Type B pancreatic cell (in vitro differentiated cells): ENCODE results near the gene KIRREL3. TPM values are rescaled to one million over a fixed set of nuclear protein-coding genes. Genes with fewer than 3 reads are reported as not detected.
A peak's percentile ranks its signal among the peaks of the same experiment; 100 is the strongest.

ENCODE experiments used
- DNase-seq: peaks from one replicate; pipeline ENCODE4 v3.0.0; 2021; ENCODE audit warnings: mixed read lengths; ENCODE audit not compliant: unreplicated experiment; ENCODE audit errors: extremely low spot score
- H3K27ac Mint-ChIP-seq: 2 replicates; pipeline ENCODE4 v1.8.0; 2021; ENCODE audit warnings: mild to moderate bottlenecking, mixed read lengths
- H3K27me3 Mint-ChIP-seq: 2 replicates; pipeline ENCODE4 v1.8.0; 2021; ENCODE audit warnings: mixed read lengths
- H3K36me3 Mint-ChIP-seq: 2 replicates; pipeline ENCODE4 v1.8.0; 2021; ENCODE audit warnings: mixed read lengths
- H3K4me1 Mint-ChIP-seq: one replicate; pipeline ENCODE4 v1.8.0; 2021; ENCODE audit warnings: mixed read lengths; ENCODE audit not compliant: unreplicated experiment
- H3K4me3 Mint-ChIP-seq: 2 replicates; pipeline ENCODE4 v1.8.0; 2021; ENCODE audit warnings: mild to moderate bottlenecking, mixed read lengths
- H3K9me3 Mint-ChIP-seq: 2 replicates; pipeline ENCODE4 v1.8.0; 2021; ENCODE audit warnings: mixed read lengths
- total RNA-seq: library from RNA; stranded (reverse); gene quantifications from 2 replicates; pipeline ENCODE4 v1.2.1, GENCODE V29; 2021; ENCODE audit warnings: low replicate concordance
- TF ChIP-seq, protein P1 (sequence below): fragments of 200-600 bp; sonication (generic); conservative IDR thresholded peaks from 2 replicates; pipeline ENCODE4 v1.5.0; 2021; ENCODE audit warnings: antibody characterized with exemption, mild to moderate bottlenecking

KIRREL3 gene
- total RNA-seq, 1 donor from 2014 or later = 4.1 TPM

DNA sequence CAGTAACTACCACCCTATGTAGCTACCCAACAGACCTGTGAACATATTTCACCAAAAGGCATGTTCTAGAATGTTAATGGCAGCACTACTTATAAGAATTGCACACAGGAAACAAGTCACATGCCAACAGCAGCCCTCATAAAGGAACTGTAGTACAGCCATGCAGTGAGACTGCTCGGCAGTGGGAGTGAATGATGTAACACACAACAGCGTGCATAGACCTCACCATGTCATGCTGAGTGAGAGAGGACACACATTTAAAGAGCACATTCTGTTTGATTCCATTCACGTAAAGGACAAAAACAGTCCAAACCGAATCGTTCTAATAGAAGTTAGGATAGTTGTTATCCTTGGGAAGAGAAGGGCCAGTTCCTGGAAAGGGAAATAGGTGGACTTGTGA, 27.2 kb upstream of the KIRREL3 start:
- no peaks in the 10 kb centered on the region for H3K36me3 Mint-ChIP-seq
- H3K9me3 Mint-ChIP-seq = no peaks in the 10 kb centered on the region
- no peak for DNase-seq
- no peaks in the 10 kb centered on the region for H3K4me1 Mint-ChIP-seq
- H3K4me3 Mint-ChIP-seq = no peak overlapping the region
- H3K27me3 Mint-ChIP-seq = peaks cover 4% of the 10 kb centered on the region
- TF ChIP-seq, protein P1, sequence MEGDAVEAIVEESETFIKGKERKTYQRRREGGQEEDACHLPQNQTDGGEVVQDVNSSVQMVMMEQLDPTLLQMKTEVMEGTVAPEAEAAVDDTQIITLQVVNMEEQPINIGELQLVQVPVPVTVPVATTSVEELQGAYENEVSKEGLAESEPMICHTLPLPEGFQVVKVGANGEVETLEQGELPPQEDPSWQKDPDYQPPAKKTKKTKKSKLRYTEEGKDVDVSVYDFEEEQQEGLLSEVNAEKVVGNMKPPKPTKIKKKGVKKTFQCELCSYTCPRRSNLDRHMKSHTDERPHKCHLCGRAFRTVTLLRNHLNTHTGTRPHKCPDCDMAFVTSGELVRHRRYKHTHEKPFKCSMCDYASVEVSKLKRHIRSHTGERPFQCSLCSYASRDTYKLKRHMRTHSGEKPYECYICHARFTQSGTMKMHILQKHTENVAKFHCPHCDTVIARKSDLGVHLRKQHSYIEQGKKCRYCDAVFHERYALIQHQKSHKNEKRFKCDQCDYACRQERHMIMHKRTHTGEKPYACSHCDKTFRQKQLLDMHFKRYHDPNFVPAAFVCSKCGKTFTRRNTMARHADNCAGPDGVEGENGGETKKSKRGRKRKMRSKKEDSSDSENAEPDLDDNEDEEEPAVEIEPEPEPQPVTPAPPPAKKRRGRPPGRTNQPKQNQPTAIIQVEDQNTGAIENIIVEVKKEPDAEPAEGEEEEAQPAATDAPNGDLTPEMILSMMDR = no peak
- H3K27ac Mint-ChIP-seq = no peak overlapping the region

GRCh38 chr11:127027000-127027399, 26.4 kb upstream of the KIRREL3 start:
- H3K4me3 Mint-ChIP-seq = no peak overlapping the region
- no peak for DNase-seq
- peaks cover 4% of the 10 kb centered on the region for H3K27me3 Mint-ChIP-seq
- TF ChIP-seq, protein P1 = no peak
- no peak overlapping the region for H3K27ac Mint-ChIP-seq
- no peaks in the 10 kb centered on the region for H3K4me1 Mint-ChIP-seq
- no peaks in the 10 kb centered on the region for H3K36me3 Mint-ChIP-seq
- no peaks in the 10 kb centered on the region for H3K9me3 Mint-ChIP-seq

DNA sequence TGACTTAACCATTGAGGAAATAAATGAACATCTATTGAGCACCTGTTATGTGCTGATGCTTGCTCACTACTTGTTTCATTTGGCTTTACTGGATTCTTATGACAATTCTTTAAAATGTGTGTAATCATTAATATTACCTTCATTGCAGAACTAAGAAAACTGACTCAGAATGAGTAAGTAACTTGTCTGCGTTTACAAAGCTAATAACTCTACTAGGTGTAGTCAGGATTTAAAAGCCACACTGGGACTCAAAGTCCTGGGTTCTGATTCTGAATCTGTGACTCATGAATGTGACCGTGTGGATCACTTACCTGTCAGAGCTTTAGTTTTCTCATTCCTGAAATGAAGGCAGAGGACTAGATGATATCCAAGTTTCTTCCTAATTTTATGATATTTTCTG, 23.4 kb upstream of the KIRREL3 start:
- no peaks in the 10 kb centered on the region for H3K36me3 Mint-ChIP-seq
- TF ChIP-seq, protein P1 = no peak
- H3K9me3 Mint-ChIP-seq = no peaks in the 10 kb centered on the region
- no peak overlapping the region for H3K4me3 Mint-ChIP-seq
- no peak for DNase-seq
- H3K27me3 Mint-ChIP-seq = no peaks in the 10 kb centered on the region
- no peak overlapping the region for H3K27ac Mint-ChIP-seq
- H3K4me1 Mint-ChIP-seq = no peaks in the 10 kb centered on the region

DNA sequence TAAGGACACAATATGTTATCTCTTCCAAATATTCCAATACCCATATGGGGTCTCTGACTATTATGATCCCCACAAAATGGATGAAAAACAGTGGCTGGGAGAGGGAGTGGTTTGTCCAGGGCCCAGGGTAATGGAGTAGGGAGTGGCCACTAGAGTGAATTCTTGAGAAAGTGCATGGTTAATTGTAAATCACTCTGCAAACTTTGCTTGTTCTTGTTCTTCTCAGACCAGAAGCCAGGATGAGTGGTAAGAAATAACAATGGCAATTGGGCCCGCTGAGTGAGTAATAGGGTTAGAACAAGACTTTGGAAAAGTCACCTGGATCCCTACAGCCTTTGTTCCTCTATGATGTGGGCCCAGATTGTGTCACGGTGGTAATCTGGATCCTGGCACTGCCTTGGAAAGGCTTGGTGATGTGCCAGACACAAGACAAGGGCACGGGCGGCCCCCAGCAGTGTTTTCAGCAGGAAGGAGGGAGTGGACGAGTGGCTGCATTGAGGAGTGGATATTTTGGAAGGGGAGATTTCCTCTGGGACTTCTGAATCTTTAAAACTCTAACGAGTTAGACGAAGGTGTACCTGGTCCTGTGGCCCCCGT, 18.2 kb upstream of the KIRREL3 start:
- no peaks in the 10 kb centered on the region for H3K9me3 Mint-ChIP-seq
- peaks cover 4% of the 10 kb centered on the region for H3K27me3 Mint-ChIP-seq
- H3K36me3 Mint-ChIP-seq = no peaks in the 10 kb centered on the region
- no peak overlapping the region for H3K4me3 Mint-ChIP-seq
- no peak for DNase-seq
- H3K4me1 Mint-ChIP-seq = peaks cover 5% of the 10 kb centered on the region
- TF ChIP-seq, protein P1 = no peak
- no peak overlapping the region for H3K27ac Mint-ChIP-seq

DNA sequence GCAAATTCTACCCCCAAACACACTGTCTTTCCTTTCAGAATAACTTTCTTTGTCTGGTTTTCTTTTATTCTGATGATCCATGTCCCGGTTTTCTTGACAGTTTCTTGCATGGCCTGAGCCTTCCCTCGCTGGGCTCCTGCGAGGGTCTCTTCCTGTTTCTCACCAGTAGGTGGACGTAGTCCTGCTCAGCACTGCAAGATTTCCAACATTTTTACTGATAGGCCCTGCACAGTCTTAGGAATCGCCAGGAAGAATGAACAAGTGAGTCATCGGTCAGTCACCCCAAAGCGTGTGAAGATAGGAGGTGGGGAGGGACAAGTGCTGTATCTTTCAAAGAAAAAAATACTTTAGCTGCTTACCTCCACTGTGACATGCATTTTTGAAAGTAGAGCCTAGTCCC, 16.9 kb upstream of the KIRREL3 start:
- Mint-ChIP-seq H3K4me3 (no peak overlapping the region), H3K9me3 (no peaks in the 10 kb centered on the region), H3K4me1 (peaks cover 9% of the 10 kb centered on the region), H3K36me3 (no peaks in the 10 kb centered on the region), H3K27me3 (peaks cover 17% of the 10 kb centered on the region), H3K27ac (no peak overlapping the region)
- DNase-seq = no peak
- TF ChIP-seq, protein P1 = peak; percentile 76

GRCh38 chr11:127013550-127013949, 13.0 kb upstream of the KIRREL3 start:
- no peak for DNase-seq
- H3K4me3 Mint-ChIP-seq = no peak overlapping the region
- no peaks in the 10 kb centered on the region for H3K36me3 Mint-ChIP-seq
- H3K9me3 Mint-ChIP-seq = no peaks in the 10 kb centered on the region
- TF ChIP-seq, protein P1 = no peak
- peaks cover 12% of the 10 kb centered on the region for H3K4me1 Mint-ChIP-seq
- H3K27ac Mint-ChIP-seq = no peak overlapping the region
- H3K27me3 Mint-ChIP-seq = peaks cover 19% of the 10 kb centered on the region
